Psoas muscle (tissue), 8 donors: ENCODE measurements around the gene PPARD. TPM values are rescaled to one million over a fixed set of nuclear protein-coding genes. Genes with fewer than 3 reads are reported as not detected.
"Not testable (repeated sequence)": the region's sequence is repeated elsewhere in the genome, so short reads cannot be mapped to it uniquely, and the experiment has no call there.

Experiments
- ATAC-seq, 4 donors: fragments of 200-7000 bp; cut with Tn5 transposase; one replicate each; pipeline ENCODE4 v1.9.1; 2020; ENCODE audit warnings: moderate library complexity in 3 of 4, mild to moderate bottlenecking in 2 of 4
- DNase-seq, 2 donors: peaks; one replicate each; pipeline ENCODE4 v3.0.0-alpha.2; 2020
- H3K27ac ChIP-seq: fragments of 200-600 bp; one replicate; pipeline ENCODE4 v1.8.0; 2022
- H3K27me3 ChIP-seq, 3 donors: fragments of 200-600 bp in 1 of 3; one replicate each; pipeline versions ENCODE4 v1.6.1 to v1.8.0; 2013 to 2022; ENCODE audit warnings: low read length in 2 of 3, mild to moderate bottlenecking in 2 of 3, moderate library complexity in 1 of 3; ENCODE audit not compliant: insufficient read depth in 3 of 3
- H3K36me3 ChIP-seq, 2 donors: fragments of 200-600 bp in 1 of 2; one replicate each; pipeline versions ENCODE4 v1.6.1 to v1.8.0; 2013 to 2022; ENCODE audit warnings: low read depth in 1 of 2, mild to moderate bottlenecking in 1 of 2, moderate library complexity in 1 of 2; ENCODE audit not compliant: insufficient read depth in 1 of 2
- H3K4me1 ChIP-seq: fragments of 200-600 bp; one replicate; pipeline ENCODE4 v1.8.0; 2022
- H3K4me3 ChIP-seq: fragments of 200-600 bp; one replicate; pipeline ENCODE4 v1.8.0; 2022; ENCODE audit warnings: mild to moderate bottlenecking
- H3K9me3 ChIP-seq: fragments of 200-600 bp; one replicate; pipeline ENCODE4 v1.8.0; 2022
- CTCF ChIP-seq: fragments of 200-600 bp; IDR thresholded peaks from one replicate; pipeline ENCODE4 v1.8.0; 2022; ENCODE audit warnings: antibody characterized with exemption
- WGBS, 3 donors: extraction: QIAGEN DNeasy Blood & Tissue Kit; methylation state at CpG; one replicate each; pipeline versions ENCODE4 v1.1.6 to v1.1.7; 2013; 5-methylcytosine and 5-hydroxymethylcytosine counted together
- intact Hi-C, 2 donors: fragments of 100-400 bp; cut with DNase I; formaldehyde crosslinking; loops; one replicate each; pipeline versions ENCODE4 v1.11.0 to v1.14.2; 2022
- polyA plus RNA-seq, 3 donors: library from polyadenylated mRNA; stranded (reverse); fragments of 200-250 nt; gene quantifications; one replicate each; pipeline ENCODE4 v1.2.3, GENCODE V29; 2013
- total RNA-seq, 4 donors: library from RNA; stranded (reverse); fragmentation: NEBNext Ultra II Directional in 2 of 4; extraction: Animal tissue kit (Norgen Biotek cat#: 25700) in 2 of 4; gene quantifications; one replicate each; pipeline versions ENCODE4 v1.2.1 to v1.2.4, GENCODE V29; 2021 to 2023
- donor health status: healthy with polysubstance abuse.
- donor health status: DM: no; HTN: no; CAD: no; lungs with moderate emphysema.
- donor health status: Bipolar disorder and iron deficiency.
- donor health status: healthy.
- donor health status: DM: yes; HTN: yes; CAD: no.
- donor health status: DM: no; HTN: no; CAD: no.
- donor health status: DM: no; HTN: no; CAD: no.
- donor health status: DM: yes; HTN: yes; CAD: no.

PPARD gene
- total and polyA plus RNA-seq, 7 donors: 13.5 to 187 (median 37.2) TPM

- Histone ChIP-seq H3K4me3 (no peak overlapping the region), H3K36me3 (no peaks in the 10 kb centered on the region), H3K27me3 (no peaks in the 10 kb centered on the region), H3K9me3 (no peaks in the 10 kb centered on the region), H3K4me1 (no peaks in the 10 kb centered on the region), H3K27ac (no peak overlapping the region)
- intact Hi-C loops: no loop called here
- TF ChIP-seq CTCF: no peak
- ATAC-seq (no peak), DNase-seq (no peak)
- 95 to 97% (median 96%) methylated on average over 9 of the region's 9 CpGs for WGBS, 3 donors
Observed at GRCh38 chr6:35330541-35331119, 11.7 kb upstream of the PPARD start.

GRCh38 chr6:35332074-35332887, 10.1 kb upstream of the PPARD start:
- H3K27me3 ChIP-seq, intact Hi-C loops, H3K4me1 ChIP-seq, H3K9me3 ChIP-seq, H3K36me3 ChIP-seq, H3K27ac ChIP-seq, H3K4me3 ChIP-seq: not testable (repeated sequence)
- 69 to 84% (median 76%) methylated on average over 9 of the region's 9 CpGs for WGBS, 3 donors
- TF ChIP-seq CTCF: peak; percentile 10
- peak in 1 of 2 donors; percentile 52 for DNase-seq
- ATAC-seq: peak in 3 of 4 donors; percentile 27 to 68 (median 54)

DNA sequence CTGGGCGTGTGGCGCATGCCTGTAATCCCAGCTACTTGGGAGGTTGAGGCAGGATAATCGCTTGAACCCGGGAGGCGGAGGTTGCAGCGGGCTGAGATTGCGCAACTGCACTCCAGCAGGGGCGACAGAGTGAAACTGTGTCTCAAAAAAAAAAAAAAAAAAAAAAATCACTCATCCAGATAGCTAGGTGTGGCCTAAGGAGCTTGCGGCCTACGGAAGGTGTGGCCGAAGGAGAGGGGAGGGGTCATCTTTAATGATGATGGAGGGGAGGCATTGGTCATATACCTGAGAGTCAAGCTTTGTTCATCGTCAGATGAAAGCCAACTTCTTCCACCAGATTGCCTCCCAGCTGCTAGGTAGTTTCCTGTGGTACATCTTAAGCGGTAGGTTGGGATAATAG, 801 bp upstream of the PPARD start:
- Histone ChIP-seq H3K9me3 (no peaks in the 10 kb centered on the region), H3K27ac (peak overlapping the region; percentile 99), H3K27me3 (no peaks in the 10 kb centered on the region), H3K4me3 (peak overlapping the region; percentile 18), H3K36me3 (peaks cover 7 to 8% of the 10 kb centered on the region in 2 donors), H3K4me1 (peaks cover 35% of the 10 kb centered on the region)
- no peak for ATAC-seq
- no peak for TF ChIP-seq CTCF
- intact Hi-C loops: loop anchor here in 1 of 2 donors (5.0 kb wide), 1 partner anchor 126 kb away; the partner anchor contains the start of gene RPL10A
- 85 to 91% (median 89%) methylated on average over 13 of the region's 13 CpGs for WGBS, 3 donors
- no peak for DNase-seq

DNA sequence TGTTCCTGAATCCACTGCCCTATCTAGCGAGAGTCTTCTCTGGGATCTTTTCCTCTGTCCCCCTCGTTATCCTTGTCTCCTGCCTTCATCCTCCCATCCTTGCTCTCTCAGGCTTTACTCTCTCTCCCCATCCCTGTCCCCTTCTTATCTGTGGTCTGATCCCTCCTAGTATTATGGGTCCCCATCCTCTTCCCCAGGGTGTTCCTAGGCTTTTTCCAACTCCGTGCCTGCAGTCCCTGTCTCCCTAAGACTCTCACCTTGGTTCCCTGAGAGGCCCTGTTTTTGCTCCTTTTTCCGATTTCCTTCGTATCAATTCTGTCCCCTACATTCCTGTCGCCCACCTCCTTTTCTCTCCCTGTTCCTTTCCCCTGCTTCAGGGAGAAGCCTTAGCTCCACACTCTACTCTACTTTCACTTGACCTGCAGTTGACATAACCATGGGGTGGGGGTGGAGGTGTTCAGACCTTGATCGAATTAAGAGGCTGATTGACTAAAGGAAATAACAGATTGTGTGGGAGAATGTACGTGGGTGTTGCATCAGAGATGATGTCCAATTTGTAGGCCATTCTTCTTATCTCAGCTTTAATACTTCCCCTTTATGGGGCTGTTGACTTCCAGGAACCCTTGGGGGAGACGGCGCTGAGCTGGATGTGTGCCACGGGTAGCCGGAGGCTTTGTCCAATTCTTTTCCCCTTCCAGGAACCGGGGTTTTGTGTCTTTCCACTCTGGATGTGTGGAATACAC, 905 bp downstream of the PPARD start:
- H3K4me1 ChIP-seq: peaks cover 44% of the 10 kb centered on the region
- no peaks in the 10 kb centered on the region for H3K9me3 ChIP-seq
- intact Hi-C loops: loop anchor here (2.0 to 5.0 kb wide), 4 partner anchors 28 to 124 kb away; partner anchors contain the start of gene RPL10A (in 1 of the 2)
- DNase-seq: peak; percentile 45 to 82
- peak in 2 of 4 donors; percentile 2 to 4 for ATAC-seq
- TF ChIP-seq CTCF: no peak
- peaks cover 14 to 21% of the 10 kb centered on the region in 2 donors for H3K36me3 ChIP-seq
- no peaks in the 10 kb centered on the region for H3K27me3 ChIP-seq
- 7 to 8% (median 8%) methylated on average over 13 of the region's 13 CpGs for WGBS, 3 donors
- peak overlapping the region; percentile 99 for H3K4me3 ChIP-seq
- peak overlapping the region; percentile 99 for H3K27ac ChIP-seq
